GM06990 (cell line): ENCODE measurements around the gene DPEP3.

ENCODE experiments used
- DNase-seq: peaks from one replicate; pipeline ENCODE4 v3.0.0-alpha.2; 2011; ENCODE audit not compliant: insufficient read length; ENCODE audit errors: extremely low read depth
- H3K27me3 ChIP-seq: replicated peaks from 2 replicates; pipeline ENCODE4 v1.6.0; 2011; ENCODE audit warnings: low read length; ENCODE audit not compliant: control insufficient read depth, insufficient read depth
- H3K36me3 ChIP-seq: 2 replicates; pipeline ENCODE4 v1.5.1; 2011; ENCODE audit warnings: low read length; ENCODE audit not compliant: control insufficient read depth, insufficient read depth
- H3K4me3 ChIP-seq: replicated peaks from 2 replicates; pipeline ENCODE4 v1.5.1; 2011; ENCODE audit warnings: low read depth, mild to moderate bottlenecking, control low read depth, low read length
- TF ChIP-seq, protein P1 (sequence below): IDR thresholded peaks from 2 replicates; pipeline ENCODE4 v1.5.1; 2011; ENCODE audit warnings: low read length, control low read depth, mild to moderate bottlenecking, inconsistent platforms; ENCODE audit not compliant: insufficient read depth, poor library complexity, severe bottlenecking

The DPEP3 gene

DNA sequence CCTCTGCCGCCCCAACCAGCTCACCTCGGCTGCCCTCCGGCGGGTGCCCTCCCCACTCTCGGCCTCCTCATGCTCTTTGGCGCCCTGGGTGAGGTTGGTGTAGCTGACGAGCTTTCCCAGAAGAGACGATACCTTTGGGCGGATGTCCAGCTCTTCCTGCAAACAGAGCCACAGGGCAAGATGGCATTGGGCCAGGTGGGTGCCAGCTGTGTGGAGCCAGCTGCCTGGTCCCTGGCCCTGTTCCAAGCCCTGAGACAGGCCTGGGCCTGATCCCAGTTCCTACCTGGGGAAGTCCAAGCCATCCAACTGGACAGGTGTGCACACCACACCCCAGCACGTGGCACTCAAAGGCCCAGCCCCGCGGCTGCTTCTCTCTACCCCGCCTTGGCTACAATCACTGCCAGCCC is 18.7 kb downstream of the DPEP3 start:
- DNase-seq: no peak
- no peaks in the 10 kb centered on the region for H3K27me3 ChIP-seq
- no peak overlapping the region for H3K4me3 ChIP-seq
- H3K36me3 ChIP-seq: peaks cover 45% of the 10 kb centered on the region
- TF ChIP-seq, protein P1, sequence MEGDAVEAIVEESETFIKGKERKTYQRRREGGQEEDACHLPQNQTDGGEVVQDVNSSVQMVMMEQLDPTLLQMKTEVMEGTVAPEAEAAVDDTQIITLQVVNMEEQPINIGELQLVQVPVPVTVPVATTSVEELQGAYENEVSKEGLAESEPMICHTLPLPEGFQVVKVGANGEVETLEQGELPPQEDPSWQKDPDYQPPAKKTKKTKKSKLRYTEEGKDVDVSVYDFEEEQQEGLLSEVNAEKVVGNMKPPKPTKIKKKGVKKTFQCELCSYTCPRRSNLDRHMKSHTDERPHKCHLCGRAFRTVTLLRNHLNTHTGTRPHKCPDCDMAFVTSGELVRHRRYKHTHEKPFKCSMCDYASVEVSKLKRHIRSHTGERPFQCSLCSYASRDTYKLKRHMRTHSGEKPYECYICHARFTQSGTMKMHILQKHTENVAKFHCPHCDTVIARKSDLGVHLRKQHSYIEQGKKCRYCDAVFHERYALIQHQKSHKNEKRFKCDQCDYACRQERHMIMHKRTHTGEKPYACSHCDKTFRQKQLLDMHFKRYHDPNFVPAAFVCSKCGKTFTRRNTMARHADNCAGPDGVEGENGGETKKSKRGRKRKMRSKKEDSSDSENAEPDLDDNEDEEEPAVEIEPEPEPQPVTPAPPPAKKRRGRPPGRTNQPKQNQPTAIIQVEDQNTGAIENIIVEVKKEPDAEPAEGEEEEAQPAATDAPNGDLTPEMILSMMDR: no peak

DNA sequence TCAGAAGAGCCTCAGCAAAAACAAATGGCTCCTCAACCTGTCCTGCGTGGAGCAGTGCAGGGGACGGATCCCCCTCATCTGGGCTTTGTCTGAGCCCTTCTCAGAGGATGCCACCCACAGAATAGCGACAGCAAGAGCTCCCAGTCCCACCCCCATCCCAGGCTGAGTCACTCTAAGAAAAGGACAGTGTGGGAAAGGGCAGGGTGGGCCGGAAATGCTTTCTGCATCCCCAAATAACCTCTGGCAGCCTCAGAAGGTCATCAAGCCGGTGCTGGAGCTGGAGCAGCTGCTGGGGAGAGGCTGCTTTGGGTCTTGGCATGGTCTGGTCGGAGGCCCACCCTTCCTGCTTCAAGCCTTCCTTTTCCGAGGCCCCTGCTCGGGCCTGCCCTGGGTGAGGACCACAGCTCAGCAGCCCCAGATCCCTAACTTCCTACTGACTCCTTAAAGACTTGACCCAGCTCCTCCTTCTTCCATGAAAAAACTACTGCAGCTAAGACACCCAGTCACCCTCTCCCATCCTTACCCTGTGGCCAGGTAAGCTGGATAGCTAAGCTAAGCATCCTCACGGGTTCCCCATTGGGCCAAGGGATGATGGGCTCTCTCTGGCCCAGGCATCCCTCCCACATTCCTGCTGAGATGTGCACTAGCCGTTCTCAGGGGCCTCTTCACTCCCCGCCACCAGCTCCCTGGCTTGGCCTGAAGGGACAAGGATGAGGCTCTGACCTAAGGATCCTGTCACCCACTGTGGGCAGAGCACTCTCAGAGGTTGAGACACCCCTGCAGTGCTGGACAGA is 20.6 kb downstream of the DPEP3 start:
- Histone ChIP-seq H3K27me3 (no peaks in the 10 kb centered on the region), H3K4me3 (no peak overlapping the region), H3K36me3 (peaks cover 47% of the 10 kb centered on the region)
- TF ChIP-seq, protein P1: no peak
- DNase-seq: no peak

DNA sequence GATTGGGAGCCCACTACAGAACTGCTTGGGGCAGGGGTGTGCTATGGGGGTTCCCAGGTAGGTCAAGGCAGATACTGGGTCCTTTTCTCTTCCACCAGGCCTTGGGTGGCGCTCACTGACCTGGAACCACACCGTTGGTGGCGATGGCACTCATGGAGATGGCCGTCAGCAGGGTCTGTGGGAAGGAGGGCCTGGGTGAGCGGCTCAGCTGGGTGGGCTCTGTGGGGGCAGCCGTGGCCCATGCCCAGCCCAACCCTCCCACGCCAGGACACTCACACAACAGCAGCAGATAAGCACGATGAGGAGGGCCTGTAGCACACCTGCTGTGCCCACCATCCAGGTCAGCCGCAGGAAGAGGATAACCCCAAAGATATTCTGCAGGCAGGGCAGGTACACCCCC is 22.7 kb downstream of the DPEP3 start:
- Histone ChIP-seq H3K36me3 (peaks cover 41% of the 10 kb centered on the region), H3K4me3 (no peak overlapping the region), H3K27me3 (no peaks in the 10 kb centered on the region)
- TF ChIP-seq, protein P1: no peak
- DNase-seq: no peak

DNA sequence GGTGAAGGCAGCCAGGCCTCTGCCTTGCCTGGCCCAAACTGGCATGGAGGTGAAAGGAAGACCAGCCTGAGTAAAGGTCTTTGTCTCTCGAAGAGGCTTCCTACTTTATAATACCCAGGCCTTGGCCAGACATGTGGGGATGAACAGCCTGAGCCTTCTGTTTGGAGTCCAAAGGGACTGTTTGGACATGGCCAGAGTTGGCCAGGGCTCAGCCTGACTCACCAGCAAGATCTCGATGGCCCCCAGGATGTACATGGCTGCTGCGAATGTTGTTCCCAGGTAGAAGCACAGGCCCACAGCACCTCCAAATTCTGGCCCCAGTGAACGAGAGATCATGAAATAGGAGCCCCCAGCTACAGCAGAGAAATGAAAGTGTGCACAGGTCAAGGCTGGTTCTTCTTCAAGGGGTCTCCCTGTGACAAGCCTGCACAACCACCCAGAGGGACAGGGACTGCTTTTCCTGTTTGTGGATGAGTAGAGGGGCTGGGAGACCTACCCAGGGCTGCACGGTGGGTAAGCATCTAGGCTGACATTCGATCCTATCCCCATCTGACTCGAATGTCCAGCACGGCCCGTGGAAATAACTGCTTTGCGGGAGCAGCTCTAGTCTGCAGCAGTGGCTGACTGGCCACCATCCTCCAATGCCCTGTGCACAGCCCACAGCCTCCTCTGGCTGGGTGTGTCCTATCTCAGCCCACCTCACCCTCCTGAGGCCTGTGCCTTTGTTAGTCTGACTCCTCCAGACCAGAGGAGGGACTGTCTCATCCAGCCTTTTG is 25.7 kb downstream of the DPEP3 start:
- TF ChIP-seq, protein P1: no peak
- Histone ChIP-seq H3K36me3 (peaks cover 32% of the 10 kb centered on the region), H3K27me3 (no peaks in the 10 kb centered on the region), H3K4me3 (no peak overlapping the region)
- DNase-seq: no peak

DNA sequence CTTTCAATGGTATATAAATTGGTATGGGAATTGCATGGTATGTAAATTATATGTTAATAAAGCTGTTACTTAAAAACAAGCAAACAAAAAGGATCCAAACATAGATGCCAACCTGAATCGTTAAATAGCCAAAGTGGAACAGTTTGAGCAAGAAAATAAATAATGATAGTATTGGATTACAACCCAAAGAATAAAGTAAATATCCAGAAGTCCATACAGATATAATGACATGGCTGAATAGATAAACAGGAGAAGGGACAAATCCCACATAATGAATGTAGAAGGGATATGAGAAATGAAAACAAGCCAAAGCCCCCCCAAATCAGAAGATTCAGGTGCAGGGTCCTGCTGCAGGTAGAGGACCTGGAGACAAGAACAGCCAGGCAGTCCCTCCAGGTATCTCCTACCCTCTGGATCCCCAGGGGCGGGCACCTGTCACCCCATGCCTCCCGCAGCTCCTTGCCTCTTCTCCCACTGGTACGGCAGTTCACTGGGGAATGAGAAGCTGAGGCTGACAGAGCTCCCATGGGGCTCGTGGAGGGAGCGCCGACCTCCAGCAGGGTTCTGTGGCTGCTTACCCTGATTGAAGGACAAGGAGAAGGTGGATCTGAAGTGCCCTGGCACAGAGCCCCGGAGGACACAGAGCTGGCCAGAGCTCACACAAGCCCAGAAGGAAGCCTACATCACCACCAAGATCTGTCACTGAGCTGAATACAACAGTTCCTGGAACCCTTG is 26.5 kb downstream of the DPEP3 start:
- H3K27me3 ChIP-seq: no peaks in the 10 kb centered on the region
- TF ChIP-seq, protein P1: no peak
- no peak for DNase-seq
- H3K36me3 ChIP-seq: peaks cover 27% of the 10 kb centered on the region
- no peak overlapping the region for H3K4me3 ChIP-seq
